ENCODE measurements around the gene GPR89A.

GPR89A gene

DNA sequence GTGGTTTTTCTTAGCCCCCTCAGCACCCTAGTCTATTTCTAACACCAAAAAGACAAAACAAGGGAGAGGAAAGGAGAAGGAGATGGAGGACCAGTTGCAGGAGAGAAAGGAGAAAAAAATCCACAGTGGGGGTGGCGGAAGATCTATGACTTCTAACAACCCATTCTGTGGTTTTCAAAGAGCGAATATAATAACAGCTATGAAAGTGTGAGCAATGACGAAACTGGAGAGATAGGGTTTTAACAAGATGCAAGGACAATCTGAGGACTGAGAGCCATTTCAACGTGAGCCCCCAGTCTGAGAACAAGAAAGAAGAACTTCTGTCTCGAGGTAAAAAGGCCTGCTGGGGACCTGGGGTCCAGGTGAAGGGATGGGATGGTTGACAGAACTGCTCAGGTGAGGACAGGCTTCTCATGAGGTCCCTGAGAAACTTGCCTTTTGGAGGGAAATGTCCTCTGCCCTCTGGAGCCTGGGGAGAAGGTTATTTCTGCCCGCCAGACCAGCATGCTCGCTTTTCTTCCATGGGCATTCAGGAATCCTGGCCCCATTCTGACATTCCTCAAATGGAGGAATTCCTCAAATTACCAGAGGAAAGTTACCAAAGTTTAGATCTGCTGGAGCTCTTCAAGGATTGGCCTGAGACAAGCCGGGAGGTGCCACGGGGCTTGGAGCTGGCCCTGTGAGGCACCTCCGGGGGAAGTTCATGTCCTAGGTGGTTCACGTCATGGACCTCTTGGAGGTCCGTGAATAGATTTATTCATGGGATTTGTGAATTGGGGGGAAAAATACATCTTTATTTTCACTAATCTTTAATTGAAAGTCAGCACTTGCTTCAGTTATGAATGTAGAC, 111.7 kb downstream of the GPR89A start, which contains the start of gene CD160:
Gene CD160, plus strand, starts transcription at position 270 of the 850 bp plus-strand sequence. CDS start 8,829 bp downstream, outside the sequence.
- DNase-seq: peak; percentile 17
